ENCODE measurements around the gene SLC7A9.

- TF ChIP-seq CTCF (IDR thresholded peaks at IDR 0.05 in 4 of 5, conservative IDR thresholded peaks at IDR 0.05 in 1 of 5) (no peak), POLR2A (IDR thresholded peaks at IDR 0.05) (no peak)
Observed at GRCh38 chr19:32818536-32818935, 51.0 kb downstream of the SLC7A9 start.

All from gastrocnemius medialis (tissue), 4 donors.